ENCODE measurements around the gene MANSC4. TPM values are rescaled to one million over a fixed set of nuclear protein-coding genes. Genes with fewer than 3 reads are reported as not detected.

The MANSC4 gene
- total RNA-seq, 2 donors from 2014 or later, result not detected

DNA sequence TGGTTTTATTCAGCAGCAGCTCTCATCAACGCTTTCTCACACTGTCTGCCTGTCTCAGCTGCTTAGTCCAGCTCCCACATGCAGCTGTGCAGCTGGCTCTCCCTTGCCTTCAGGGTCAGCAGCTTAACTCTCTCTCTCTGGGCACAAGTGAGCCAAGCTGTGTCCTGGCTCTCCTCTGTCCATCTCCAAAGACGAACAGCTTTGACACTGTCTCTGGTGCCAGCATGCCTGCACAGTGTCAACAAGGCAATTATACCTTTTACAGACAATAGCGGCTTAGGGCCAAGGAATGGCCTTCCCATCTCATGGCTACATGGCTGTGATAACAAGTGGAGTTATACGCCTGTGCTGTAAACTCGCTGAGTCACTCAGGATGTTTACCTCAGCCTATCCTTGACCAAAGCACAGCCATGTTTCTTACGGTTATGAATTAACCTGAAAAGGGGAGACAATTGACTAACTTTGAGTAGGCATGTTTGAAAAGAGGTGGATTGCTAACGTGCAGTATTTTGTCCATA is 38.4 kb upstream of the MANSC4 start:
- no peaks in the 10 kb centered on the region for H3K4me1 ChIP-seq (replicated peaks)
- 76% methylated on average over 7 of the region's 7 CpGs for WGBS
- H3K27me3 ChIP-seq (replicated peaks; ENCODE audit: insufficient read depth), result no peaks in the 10 kb centered on the region
- no peak overlapping the region for H3K4me3 ChIP-seq
- H3K27ac ChIP-seq, result no peak overlapping the region
- TF ChIP-seq, protein P1, sequence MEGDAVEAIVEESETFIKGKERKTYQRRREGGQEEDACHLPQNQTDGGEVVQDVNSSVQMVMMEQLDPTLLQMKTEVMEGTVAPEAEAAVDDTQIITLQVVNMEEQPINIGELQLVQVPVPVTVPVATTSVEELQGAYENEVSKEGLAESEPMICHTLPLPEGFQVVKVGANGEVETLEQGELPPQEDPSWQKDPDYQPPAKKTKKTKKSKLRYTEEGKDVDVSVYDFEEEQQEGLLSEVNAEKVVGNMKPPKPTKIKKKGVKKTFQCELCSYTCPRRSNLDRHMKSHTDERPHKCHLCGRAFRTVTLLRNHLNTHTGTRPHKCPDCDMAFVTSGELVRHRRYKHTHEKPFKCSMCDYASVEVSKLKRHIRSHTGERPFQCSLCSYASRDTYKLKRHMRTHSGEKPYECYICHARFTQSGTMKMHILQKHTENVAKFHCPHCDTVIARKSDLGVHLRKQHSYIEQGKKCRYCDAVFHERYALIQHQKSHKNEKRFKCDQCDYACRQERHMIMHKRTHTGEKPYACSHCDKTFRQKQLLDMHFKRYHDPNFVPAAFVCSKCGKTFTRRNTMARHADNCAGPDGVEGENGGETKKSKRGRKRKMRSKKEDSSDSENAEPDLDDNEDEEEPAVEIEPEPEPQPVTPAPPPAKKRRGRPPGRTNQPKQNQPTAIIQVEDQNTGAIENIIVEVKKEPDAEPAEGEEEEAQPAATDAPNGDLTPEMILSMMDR (IDR thresholded peaks at IDR 0.05), result no peak
- no peak for TF ChIP-seq POLR2A (IDR thresholded peaks at IDR 0.05)
- TF ChIP-seq POLR2AphosphoS5 (IDR thresholded peaks at IDR 0.05), result no peak
- H3K9me3 ChIP-seq, result no peaks in the 10 kb centered on the region
- DNase-seq (ENCODE audit: low spot score), result no peak
- intact Hi-C loops (cut with DNase I), result no loop called here
- no peaks in the 10 kb centered on the region for H3K36me3 ChIP-seq

GRCh38 chr12:27817766-27818165 is 37.7 kb upstream of the MANSC4 start:
- WGBS, result 88% methylated on average over 4 of the region's 4 CpGs
- Histone ChIP-seq H3K27ac (no peak overlapping the region), H3K36me3 (no peaks in the 10 kb centered on the region), H3K4me1 (replicated peaks) (no peaks in the 10 kb centered on the region), H3K4me3 (no peak overlapping the region), H3K9me3 (no peaks in the 10 kb centered on the region), H3K27me3 (replicated peaks; ENCODE audit: insufficient read depth) (no peaks in the 10 kb centered on the region)
- no peak for DNase-seq (ENCODE audit: low spot score)
- intact Hi-C loops (cut with DNase I), result no loop called here
- TF ChIP-seq, protein P1 (IDR thresholded peaks at IDR 0.05), result no peak

GRCh38 chr12:27814851-27815591 is 35.0 kb upstream of the MANSC4 start:
- Histone ChIP-seq H3K27me3 (replicated peaks; ENCODE audit: insufficient read depth) (no peaks in the 10 kb centered on the region), H3K4me3 (no peak overlapping the region), H3K9me3 (no peaks in the 10 kb centered on the region), H3K27ac (no peak overlapping the region), H3K4me1 (replicated peaks) (no peaks in the 10 kb centered on the region), H3K36me3 (no peaks in the 10 kb centered on the region)
- TF ChIP-seq POLR2AphosphoS5 (IDR thresholded peaks at IDR 0.05) (no peak), POLR2A (IDR thresholded peaks at IDR 0.05) (no peak)
- TF ChIP-seq, protein P1 (IDR thresholded peaks at IDR 0.05), result no peak
- intact Hi-C loops (cut with DNase I), result no loop called here
- DNase-seq (ENCODE audit: low spot score), result no peak
- 17% methylated on average over 3 of the region's 3 CpGs for WGBS

DNA sequence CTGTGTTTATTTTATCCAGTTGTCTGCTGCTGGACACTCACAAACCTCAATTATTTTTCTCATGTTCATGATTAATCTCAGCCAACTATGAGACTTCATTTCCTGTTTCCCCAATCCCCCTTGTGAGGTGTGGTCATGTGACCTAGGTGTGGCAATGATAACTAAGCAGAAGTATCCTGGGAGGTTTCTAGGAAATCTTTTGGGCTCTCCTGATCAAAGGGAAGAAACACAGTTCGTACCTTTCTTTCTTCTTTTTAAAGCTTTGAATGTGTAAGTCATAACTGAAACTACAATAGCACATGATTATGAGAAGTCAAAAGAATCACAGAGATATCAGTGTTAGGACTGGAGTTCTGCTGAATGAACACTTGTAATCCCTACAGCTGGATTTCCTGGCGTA is 34.4 kb upstream of the MANSC4 start:
- intact Hi-C loops (cut with DNase I), result no loop called here
- no peaks in the 10 kb centered on the region for H3K36me3 ChIP-seq
- TF ChIP-seq POLR2AphosphoS5 (IDR thresholded peaks at IDR 0.05) (no peak), POLR2A (IDR thresholded peaks at IDR 0.05) (no peak)
- TF ChIP-seq, protein P1 (IDR thresholded peaks at IDR 0.05), result no peak
- no peaks in the 10 kb centered on the region for H3K9me3 ChIP-seq
- H3K27me3 ChIP-seq (replicated peaks; ENCODE audit: insufficient read depth), result no peaks in the 10 kb centered on the region
- no peak overlapping the region for H3K27ac ChIP-seq
- 80% methylated on average over 2 of the region's 2 CpGs for WGBS
- H3K4me3 ChIP-seq, result no peak overlapping the region
- DNase-seq (ENCODE audit: low spot score), result no peak
- H3K4me1 ChIP-seq (replicated peaks), result no peaks in the 10 kb centered on the region

- Histone ChIP-seq H3K36me3 (no peaks in the 10 kb centered on the region), H3K27ac (no peak overlapping the region), H3K4me1 (replicated peaks) (no peaks in the 10 kb centered on the region), H3K9me3 (no peaks in the 10 kb centered on the region), H3K27me3 (replicated peaks; ENCODE audit: insufficient read depth) (no peaks in the 10 kb centered on the region), H3K4me3 (no peak overlapping the region)
- WGBS, result 71% methylated on average over 6 of the region's 6 CpGs
- intact Hi-C loops (cut with DNase I), result no loop called here
- no peak for DNase-seq (ENCODE audit: low spot score)
- TF ChIP-seq, protein P1 (IDR thresholded peaks at IDR 0.05), result no peak
Observed at GRCh38 chr12:27812502-27812901, 32.5 kb upstream of the MANSC4 start.
